Kasumi-1 (cell line): ENCODE results near the gene PRICKLE3.

Source experiments
- DNase-seq, 2 experiments: peaks; one replicate each; lab custom pipeline; 2025; lab: John Stamatoyannopoulos, UW

Gene PRICKLE3

GRCh38 chrX:49186125-49187027 is at the start of gene PRICKLE3:
Gene PRICKLE3, minus strand, starts transcription at chrX:49186373. Its CDS starts 76 bp downstream, at chrX:49186297.
- DNase-seq: peak; percentile 44 to 52

- DNase-seq: no peak
Measured at GRCh38 chrX:49233887-49234555, 47.8 kb upstream of the PRICKLE3 start.

- no peak for DNase-seq
Measured at GRCh38 chrX:49233176-49233575, 47.0 kb upstream of the PRICKLE3 start, which contains the start of gene CACNA1F. Gene CACNA1F, minus strand, starts transcription at chrX:49233340. Its CDS starts 31 bp downstream, at chrX:49233309.

GRCh38 chrX:49232525-49232924 is 46.4 kb upstream of the PRICKLE3 start:
- no peak for DNase-seq

- no peak for DNase-seq
Measured at GRCh38 chrX:49231333-49232000, 45.3 kb upstream of the PRICKLE3 start.

GRCh38 chrX:49230500-49231232 is 44.5 kb upstream of the PRICKLE3 start:
- no peak for DNase-seq

GRCh38 chrX:49228185-49228584 is 42.0 kb upstream of the PRICKLE3 start:
- DNase-seq: no peak

GRCh38 chrX:49227726-49228125 is 41.6 kb upstream of the PRICKLE3 start:
- DNase-seq: no peak

GRCh38 chrX:49226946-49227345 is 40.8 kb upstream of the PRICKLE3 start:
- DNase-seq: no peak

GRCh38 chrX:49225858-49226257 is 39.7 kb upstream of the PRICKLE3 start:
- DNase-seq: no peak

- no peak for DNase-seq
Measured at GRCh38 chrX:49221868-49222267, 35.7 kb upstream of the PRICKLE3 start.

- DNase-seq: no peak
Measured at GRCh38 chrX:49220100-49220499, 33.9 kb upstream of the PRICKLE3 start.

- DNase-seq: no peak
Measured at GRCh38 chrX:49214996-49215526, 28.9 kb upstream of the PRICKLE3 start.

- no peak for DNase-seq
Measured at GRCh38 chrX:49214416-49214815, 28.2 kb upstream of the PRICKLE3 start.

- no peak for DNase-seq
Measured at GRCh38 chrX:49212861-49213260, 26.7 kb upstream of the PRICKLE3 start.

- DNase-seq: no peak
Measured at GRCh38 chrX:49212209-49212608, 26.0 kb upstream of the PRICKLE3 start.

GRCh38 chrX:49211074-49211473 is 24.9 kb upstream of the PRICKLE3 start:
- DNase-seq: no peak

- DNase-seq: no peak
Measured at GRCh38 chrX:49210406-49210805, 24.2 kb upstream of the PRICKLE3 start.

- no peak for DNase-seq
Measured at GRCh38 chrX:49209434-49210251, 23.5 kb upstream of the PRICKLE3 start.

- no peak for DNase-seq
Measured at GRCh38 chrX:49208399-49208798, 22.2 kb upstream of the PRICKLE3 start.

- DNase-seq: no peak
Measured at GRCh38 chrX:49206543-49206942, 20.4 kb upstream of the PRICKLE3 start.
